Measurements from ENCODE around the gene DNAAF9.

The DNAAF9 gene

DNA sequence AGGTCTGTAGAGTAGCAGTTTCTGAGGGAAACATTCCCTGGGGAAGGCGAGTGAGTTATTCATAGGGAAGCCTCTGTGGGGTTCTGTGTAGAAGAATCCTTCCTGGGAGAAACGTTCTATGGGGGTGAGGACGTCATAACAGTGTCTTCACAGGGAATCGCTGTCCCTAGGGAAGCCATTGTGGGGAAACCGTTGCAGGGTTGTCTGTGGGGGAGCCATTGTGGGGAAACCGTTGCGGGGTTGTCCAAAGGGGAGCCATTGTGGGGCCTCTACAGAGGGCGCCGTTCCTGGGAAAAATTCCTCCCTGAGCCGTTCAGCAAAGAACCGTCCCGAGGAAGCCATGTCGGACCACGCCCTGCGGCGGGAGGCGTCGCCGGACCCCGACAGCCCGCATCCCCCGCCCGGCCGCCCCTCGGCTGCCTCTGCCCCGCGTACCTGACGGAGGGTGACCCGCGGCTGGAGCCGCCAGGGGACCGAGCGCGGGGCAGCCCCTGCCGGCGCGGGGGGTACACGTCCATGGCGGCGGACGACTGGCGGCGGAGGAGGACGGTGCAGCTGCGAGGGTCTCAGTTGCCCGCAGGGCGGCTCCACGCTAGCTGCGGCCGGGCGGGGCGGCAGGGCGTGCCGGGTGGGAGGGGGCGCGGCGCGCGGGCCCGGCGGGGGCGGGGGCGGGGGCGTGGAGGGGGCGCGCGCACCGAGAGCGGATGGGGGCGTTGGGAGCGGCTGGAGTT lies at the start of gene DNAAF9:
DNAAF9 (minus strand) TSS at position 630 of the 731 bp plus-strand sequence; CDS start at position 518, 112 bp downstream.
- peaks cover 8% of the 10 kb centered on the region for H3K4me1 ChIP-seq (ENCODE audit: control insufficient read depth, insufficient read depth, low read length)
- no peaks in the 10 kb centered on the region for H3K36me3 ChIP-seq (ENCODE audit: control insufficient read depth in 2 of 2, insufficient read depth in 2 of 2, low read length in 2 of 2)
- peak within 1 kb of the TSS; percentile 80 for H3K27ac ChIP-seq (ENCODE audit: low read length)
- peak within 1 kb of the TSS; percentile 82 to 88 for H3K9ac ChIP-seq (ENCODE audit: low read length in 2 of 2)
- H3K4me3 ChIP-seq (ENCODE audit: low read length in 2 of 2): peak within 1 kb of the TSS; percentile 92 to 100
- H3K27me3 ChIP-seq (ENCODE audit: control insufficient read depth in 1 of 2, insufficient read depth in 2 of 2, low read length in 2 of 2): no peaks in the 10 kb centered on the region
- no peaks in the 10 kb centered on the region for H3K9me3 ChIP-seq (ENCODE audit: control insufficient read depth in 2 of 2, low read length in 2 of 2)

DNA sequence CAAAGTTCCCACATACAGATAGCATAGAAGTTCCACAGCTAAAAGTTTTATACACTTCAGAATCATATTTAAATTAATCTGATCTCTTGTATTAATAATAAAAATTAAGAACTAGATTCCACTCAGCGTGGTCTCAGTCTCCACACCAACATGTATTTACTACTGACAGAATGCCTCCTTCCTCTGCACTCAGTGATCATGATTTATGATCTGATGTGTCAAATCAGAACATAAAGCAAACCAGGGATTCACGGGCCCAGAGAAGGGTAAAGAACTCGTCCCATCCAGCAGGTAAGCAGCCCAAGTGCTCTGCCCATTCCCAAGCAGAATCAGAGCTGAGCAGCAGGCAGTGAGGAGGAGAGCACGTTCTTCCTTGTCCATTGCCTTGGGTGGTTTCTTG lies 49.2 kb upstream of the DNAAF9 start:
- Histone ChIP-seq H3K4me3 (ENCODE audit: low read length in 2 of 2) (no peak overlapping the region), H3K27ac (ENCODE audit: low read length) (no peak overlapping the region), H3K9me3 (ENCODE audit: control insufficient read depth in 2 of 2, low read length in 2 of 2) (no peaks in the 10 kb centered on the region), H3K36me3 (ENCODE audit: control insufficient read depth in 2 of 2, insufficient read depth in 2 of 2, low read length in 2 of 2) (no peaks in the 10 kb centered on the region), H3K27me3 (ENCODE audit: control insufficient read depth in 1 of 2, insufficient read depth in 2 of 2, low read length in 2 of 2) (peaks cover 0 to 6% of the 10 kb centered on the region in 2 donors), H3K9ac (ENCODE audit: low read length in 2 of 2) (no peak overlapping the region), H3K4me1 (ENCODE audit: control insufficient read depth, insufficient read depth, low read length) (no peaks in the 10 kb centered on the region)

DNA sequence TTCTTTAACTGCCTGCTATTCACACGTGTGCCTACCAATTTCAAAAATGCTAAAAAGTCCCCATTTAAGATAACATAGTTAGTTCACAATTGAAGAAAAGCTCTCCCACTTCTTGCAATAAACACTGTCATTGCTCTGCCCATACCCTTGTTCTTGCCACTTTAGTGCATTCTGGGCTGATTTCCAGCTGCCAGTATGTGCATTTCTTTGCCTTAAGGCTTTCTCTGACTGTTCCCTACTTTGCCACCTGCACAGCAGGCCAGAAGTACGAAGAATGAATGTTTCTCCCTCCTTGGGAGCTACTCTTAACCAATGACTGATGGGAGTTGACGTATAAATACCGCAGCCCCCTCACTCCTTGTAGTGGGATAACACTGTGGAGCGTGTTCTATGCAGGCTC lies 47.4 kb upstream of the DNAAF9 start:
- Histone ChIP-seq H3K27me3 (ENCODE audit: control insufficient read depth in 1 of 2, insufficient read depth in 2 of 2, low read length in 2 of 2) (peaks cover 0 to 3% of the 10 kb centered on the region in 2 donors), H3K4me3 (ENCODE audit: low read length in 2 of 2) (no peak overlapping the region), H3K36me3 (ENCODE audit: control insufficient read depth in 2 of 2, insufficient read depth in 2 of 2, low read length in 2 of 2) (no peaks in the 10 kb centered on the region), H3K9me3 (ENCODE audit: control insufficient read depth in 2 of 2, low read length in 2 of 2) (no peaks in the 10 kb centered on the region), H3K4me1 (ENCODE audit: control insufficient read depth, insufficient read depth, low read length) (no peaks in the 10 kb centered on the region), H3K27ac (ENCODE audit: low read length) (no peak overlapping the region), H3K9ac (ENCODE audit: low read length in 2 of 2) (no peak overlapping the region)

DNA sequence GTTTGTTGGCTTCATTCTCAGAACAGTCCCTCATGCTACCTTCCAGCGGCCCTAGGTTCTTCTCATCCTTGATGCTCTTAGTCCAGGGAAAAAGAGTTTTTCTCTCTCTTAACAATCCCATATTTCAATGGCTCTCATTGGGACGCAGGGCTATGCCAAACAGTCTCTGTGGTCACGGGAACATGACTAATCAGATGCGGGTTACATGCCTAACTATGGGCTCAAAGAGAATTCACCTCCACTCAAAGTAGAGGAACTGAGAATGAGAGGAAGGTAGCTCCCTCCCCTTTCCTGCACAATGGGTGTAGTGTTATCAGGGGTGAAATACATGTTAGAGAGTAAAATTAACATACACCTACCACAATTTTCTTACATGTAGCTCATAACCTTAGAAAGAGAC lies 45.2 kb upstream of the DNAAF9 start:
- H3K9ac ChIP-seq (ENCODE audit: low read length in 2 of 2): no peak overlapping the region
- H3K27ac ChIP-seq (ENCODE audit: low read length): no peak overlapping the region
- H3K36me3 ChIP-seq (ENCODE audit: control insufficient read depth in 2 of 2, insufficient read depth in 2 of 2, low read length in 2 of 2): no peaks in the 10 kb centered on the region
- no peaks in the 10 kb centered on the region for H3K9me3 ChIP-seq (ENCODE audit: control insufficient read depth in 2 of 2, low read length in 2 of 2)
- H3K27me3 ChIP-seq (ENCODE audit: control insufficient read depth in 1 of 2, insufficient read depth in 2 of 2, low read length in 2 of 2): peaks cover 0 to 3% of the 10 kb centered on the region in 2 donors
- H3K4me3 ChIP-seq (ENCODE audit: low read length in 2 of 2): no peak overlapping the region
- H3K4me1 ChIP-seq (ENCODE audit: control insufficient read depth, insufficient read depth, low read length): no peaks in the 10 kb centered on the region

DNA sequence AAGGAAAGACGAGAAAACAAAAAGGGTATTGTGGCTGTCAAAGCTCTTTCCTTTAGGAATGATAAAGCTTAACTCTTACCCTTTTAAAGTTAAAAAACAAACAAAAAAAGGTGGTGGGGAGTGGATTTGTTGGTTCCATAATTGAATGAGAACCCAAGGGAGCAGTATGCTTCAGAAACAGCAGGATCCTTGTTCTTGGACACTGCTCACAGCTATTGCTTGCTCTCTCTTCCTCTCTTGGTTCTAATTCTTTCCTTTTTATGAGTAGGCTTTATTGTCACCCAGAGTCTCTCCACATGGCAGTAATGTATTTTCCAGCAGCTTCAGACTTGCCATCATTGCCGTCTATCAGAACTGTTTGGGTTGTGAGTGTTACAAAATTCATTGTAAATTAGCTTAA lies 44.7 kb upstream of the DNAAF9 start:
- H3K9me3 ChIP-seq (ENCODE audit: control insufficient read depth in 2 of 2, low read length in 2 of 2): no peaks in the 10 kb centered on the region
- H3K4me1 ChIP-seq (ENCODE audit: control insufficient read depth, insufficient read depth, low read length): no peaks in the 10 kb centered on the region
- no peaks in the 10 kb centered on the region for H3K36me3 ChIP-seq (ENCODE audit: control insufficient read depth in 2 of 2, insufficient read depth in 2 of 2, low read length in 2 of 2)
- H3K27ac ChIP-seq (ENCODE audit: low read length): no peak overlapping the region
- H3K27me3 ChIP-seq (ENCODE audit: control insufficient read depth in 1 of 2, insufficient read depth in 2 of 2, low read length in 2 of 2): no peaks in the 10 kb centered on the region
- no peak overlapping the region for H3K9ac ChIP-seq (ENCODE audit: low read length in 2 of 2)
- H3K4me3 ChIP-seq (ENCODE audit: low read length in 2 of 2): no peak overlapping the region

DNA sequence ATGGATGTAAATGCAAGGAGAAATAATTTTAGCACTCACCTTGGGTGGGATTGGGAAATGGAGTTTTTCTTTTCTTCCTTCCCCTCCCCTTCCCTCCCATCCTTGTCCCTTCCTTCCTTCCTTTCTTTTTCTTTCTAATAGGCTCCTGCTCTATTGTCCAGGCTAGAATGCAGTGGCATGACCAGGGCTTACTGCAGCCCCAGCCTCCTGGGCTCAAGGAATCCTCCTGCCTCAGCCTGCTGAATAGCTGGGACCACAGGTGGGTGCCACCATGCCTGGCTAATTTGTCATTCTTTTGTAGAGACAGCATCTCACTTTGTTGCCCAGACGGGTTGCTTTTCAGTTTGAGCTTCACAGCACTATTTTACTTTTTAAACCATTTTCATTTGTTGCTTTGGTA lies 41.9 kb upstream of the DNAAF9 start:
- Histone ChIP-seq H3K4me1 (ENCODE audit: control insufficient read depth, insufficient read depth, low read length) (no peaks in the 10 kb centered on the region), H3K4me3 (ENCODE audit: low read length in 2 of 2) (no peak overlapping the region), H3K27ac (ENCODE audit: low read length) (no peak overlapping the region), H3K36me3 (ENCODE audit: control insufficient read depth in 2 of 2, insufficient read depth in 2 of 2, low read length in 2 of 2) (no peaks in the 10 kb centered on the region), H3K9ac (ENCODE audit: low read length in 2 of 2) (no peak overlapping the region), H3K27me3 (ENCODE audit: control insufficient read depth in 1 of 2, insufficient read depth in 2 of 2, low read length in 2 of 2) (no peaks in the 10 kb centered on the region), H3K9me3 (ENCODE audit: control insufficient read depth in 2 of 2, low read length in 2 of 2) (no peaks in the 10 kb centered on the region)

DNA sequence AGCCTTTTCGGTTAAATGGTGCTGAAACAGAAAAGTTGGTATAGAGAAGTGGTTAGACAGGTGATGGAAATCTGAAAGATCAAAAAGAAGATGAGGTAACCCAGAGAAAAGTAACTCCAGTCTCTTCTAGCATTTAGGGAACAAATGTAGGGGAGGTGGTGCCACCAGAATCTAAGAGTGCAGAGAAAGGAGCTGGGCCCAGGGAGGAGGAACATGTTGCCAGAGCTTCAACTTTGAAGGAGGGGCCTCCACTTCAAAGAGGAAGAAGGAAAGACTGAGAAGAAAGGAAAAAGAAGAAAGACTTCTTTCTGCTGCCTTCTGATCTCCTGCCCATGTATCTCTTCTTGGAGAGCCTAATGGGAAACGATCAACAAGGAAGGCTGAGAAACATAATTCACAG lies 39.9 kb upstream of the DNAAF9 start:
- no peak overlapping the region for H3K4me3 ChIP-seq (ENCODE audit: low read length in 2 of 2)
- H3K36me3 ChIP-seq (ENCODE audit: control insufficient read depth in 2 of 2, insufficient read depth in 2 of 2, low read length in 2 of 2): no peaks in the 10 kb centered on the region
- no peaks in the 10 kb centered on the region for H3K4me1 ChIP-seq (ENCODE audit: control insufficient read depth, insufficient read depth, low read length)
- no peak overlapping the region for H3K9ac ChIP-seq (ENCODE audit: low read length in 2 of 2)
- H3K9me3 ChIP-seq (ENCODE audit: control insufficient read depth in 2 of 2, low read length in 2 of 2): no peaks in the 10 kb centered on the region
- H3K27ac ChIP-seq (ENCODE audit: low read length): no peak overlapping the region
- no peaks in the 10 kb centered on the region for H3K27me3 ChIP-seq (ENCODE audit: control insufficient read depth in 1 of 2, insufficient read depth in 2 of 2, low read length in 2 of 2)

DNA sequence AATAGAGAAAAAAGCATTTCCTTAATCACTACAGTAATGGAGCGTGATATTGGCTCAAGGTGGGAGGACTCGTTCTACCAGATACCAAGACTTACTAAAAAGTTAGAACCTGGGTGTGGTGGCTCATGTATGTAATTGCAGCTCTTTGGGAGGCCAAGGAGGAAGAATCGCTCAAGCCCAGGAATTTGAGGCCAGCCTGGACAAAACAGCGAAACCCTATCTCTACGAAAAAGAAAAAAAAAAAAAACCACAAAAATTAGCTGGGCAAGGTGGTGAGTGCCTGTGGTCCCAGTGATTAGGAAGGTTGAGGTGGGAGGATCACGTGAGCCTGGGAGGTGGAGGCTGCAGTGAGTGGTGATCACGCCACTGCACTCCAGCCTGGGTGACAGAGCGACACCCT lies 39.3 kb upstream of the DNAAF9 start:
- no peaks in the 10 kb centered on the region for H3K36me3 ChIP-seq (ENCODE audit: control insufficient read depth in 2 of 2, insufficient read depth in 2 of 2, low read length in 2 of 2)
- no peaks in the 10 kb centered on the region for H3K4me1 ChIP-seq (ENCODE audit: control insufficient read depth, insufficient read depth, low read length)
- no peaks in the 10 kb centered on the region for H3K27me3 ChIP-seq (ENCODE audit: control insufficient read depth in 1 of 2, insufficient read depth in 2 of 2, low read length in 2 of 2)
- H3K9me3 ChIP-seq (ENCODE audit: control insufficient read depth in 2 of 2, low read length in 2 of 2): no peaks in the 10 kb centered on the region
- H3K9ac ChIP-seq (ENCODE audit: low read length in 2 of 2): no peak overlapping the region
- H3K27ac ChIP-seq (ENCODE audit: low read length): no peak overlapping the region
- no peak overlapping the region for H3K4me3 ChIP-seq (ENCODE audit: low read length in 2 of 2)

DNA sequence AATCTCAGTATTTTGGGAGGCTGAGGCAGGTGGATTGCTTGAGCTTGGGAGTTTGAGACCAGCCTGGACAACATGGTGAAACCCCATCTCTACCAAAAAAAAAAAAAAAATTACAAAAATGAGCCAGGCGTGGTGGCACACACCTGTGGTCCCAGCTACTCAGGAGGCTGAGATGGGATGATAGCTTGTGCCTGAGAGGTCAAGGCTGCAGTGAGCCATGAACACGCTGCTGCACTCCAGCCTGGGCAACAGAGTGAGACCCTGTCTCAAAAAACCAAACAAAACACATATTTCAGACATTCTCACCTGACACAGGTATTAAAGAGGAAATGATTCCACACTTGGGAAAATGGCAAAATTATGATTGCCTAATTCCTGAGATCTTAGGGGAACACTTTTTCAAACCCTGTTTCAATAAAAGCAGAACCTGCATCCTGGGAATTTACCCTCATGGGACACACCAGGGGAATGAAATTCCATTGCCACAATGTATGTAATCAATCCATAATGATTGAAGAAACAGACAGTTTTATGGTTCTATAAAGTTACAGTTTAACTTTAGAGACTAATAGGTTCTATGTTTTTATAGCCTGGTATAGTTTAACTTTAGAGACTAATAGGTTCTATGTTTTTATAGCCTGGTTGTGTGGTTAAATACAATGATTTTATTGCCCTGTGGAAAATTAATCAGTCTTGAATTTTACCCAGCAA lies 29.6 kb upstream of the DNAAF9 start:
- H3K9me3 ChIP-seq (ENCODE audit: control insufficient read depth in 2 of 2, low read length in 2 of 2): no peaks in the 10 kb centered on the region
- H3K4me1 ChIP-seq (ENCODE audit: control insufficient read depth, insufficient read depth, low read length): no peaks in the 10 kb centered on the region
- H3K4me3 ChIP-seq (ENCODE audit: low read length in 2 of 2): no peak overlapping the region
- peaks cover 0 to 3% of the 10 kb centered on the region in 2 donors for H3K27me3 ChIP-seq (ENCODE audit: control insufficient read depth in 1 of 2, insufficient read depth in 2 of 2, low read length in 2 of 2)
- H3K27ac ChIP-seq (ENCODE audit: low read length): no peak overlapping the region
- H3K9ac ChIP-seq (ENCODE audit: low read length in 2 of 2): no peak overlapping the region
- H3K36me3 ChIP-seq (ENCODE audit: control insufficient read depth in 2 of 2, insufficient read depth in 2 of 2, low read length in 2 of 2): no peaks in the 10 kb centered on the region

DNA sequence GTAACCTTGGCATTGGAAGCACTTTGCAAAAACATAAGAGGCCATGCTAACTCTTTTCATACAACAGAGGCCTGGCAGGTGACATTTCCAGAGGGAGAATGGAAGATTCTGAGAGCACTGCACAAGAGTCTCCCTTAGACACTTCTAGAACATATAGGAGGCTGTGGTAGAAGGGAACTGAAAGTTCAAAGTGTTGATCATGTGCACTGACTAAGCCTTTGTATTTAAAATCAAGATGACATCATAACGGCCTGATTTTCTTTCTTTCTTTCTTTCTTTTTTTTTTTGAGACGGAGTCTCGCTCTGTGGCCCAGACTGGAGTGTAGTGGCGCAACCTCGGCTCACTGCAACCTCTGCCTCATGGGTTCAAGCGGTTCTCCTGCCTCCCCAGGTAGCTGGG lies 26.8 kb upstream of the DNAAF9 start:
- no peaks in the 10 kb centered on the region for H3K9me3 ChIP-seq (ENCODE audit: control insufficient read depth in 2 of 2, low read length in 2 of 2)

DNA sequence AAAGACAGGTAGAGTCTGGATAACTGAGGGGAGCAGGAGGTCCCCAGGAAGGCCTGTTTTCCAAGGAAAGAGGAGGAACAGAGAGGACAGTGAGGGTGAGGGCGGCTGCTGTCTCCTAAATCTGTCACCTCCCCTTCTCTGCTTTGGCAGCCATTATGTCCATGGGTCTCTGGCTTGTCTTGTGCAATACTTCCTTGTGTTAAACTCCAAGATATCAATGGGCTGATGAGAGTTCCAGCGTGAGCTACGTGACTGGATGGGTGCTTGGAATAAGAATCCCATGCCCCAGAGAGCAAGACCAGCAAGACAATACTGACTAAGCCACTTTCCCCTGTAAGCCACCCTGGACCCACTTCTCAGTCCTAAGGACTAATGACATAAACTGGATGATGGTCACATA lies 26.3 kb upstream of the DNAAF9 start:
- Histone ChIP-seq H3K4me1 (ENCODE audit: control insufficient read depth, insufficient read depth, low read length) (no peaks in the 10 kb centered on the region), H3K36me3 (ENCODE audit: control insufficient read depth in 2 of 2, insufficient read depth in 2 of 2, low read length in 2 of 2) (no peaks in the 10 kb centered on the region), H3K4me3 (ENCODE audit: low read length in 2 of 2) (no peak overlapping the region), H3K27me3 (ENCODE audit: control insufficient read depth in 1 of 2, insufficient read depth in 2 of 2, low read length in 2 of 2) (peaks cover 0 to 3% of the 10 kb centered on the region in 2 donors), H3K27ac (ENCODE audit: low read length) (no peak overlapping the region), H3K9ac (ENCODE audit: low read length in 2 of 2) (no peak overlapping the region), H3K9me3 (ENCODE audit: control insufficient read depth in 2 of 2, low read length in 2 of 2) (no peaks in the 10 kb centered on the region)

More for the DNA sequence above, 26.8 kb upstream of the DNAAF9 start:
- Histone ChIP-seq H3K27me3 (ENCODE audit: control insufficient read depth in 1 of 2, insufficient read depth in 2 of 2, low read length in 2 of 2) (peaks cover 0 to 3% of the 10 kb centered on the region in 2 donors), H3K4me1 (ENCODE audit: control insufficient read depth, insufficient read depth, low read length) (no peaks in the 10 kb centered on the region), H3K4me3 (ENCODE audit: low read length in 2 of 2) (no peak overlapping the region), H3K9ac (ENCODE audit: low read length in 2 of 2) (no peak overlapping the region), H3K27ac (ENCODE audit: low read length) (no peak overlapping the region), H3K36me3 (ENCODE audit: control insufficient read depth in 2 of 2, insufficient read depth in 2 of 2, low read length in 2 of 2) (no peaks in the 10 kb centered on the region)
